Activated T-cell treated with anti-CD3 and anti-CD28 coated beads, Interleukin-2, amount 50 U/mL, for 4 hours (primary cell): ENCODE results near the gene ADARB1. TPM values are rescaled to one million over a fixed set of nuclear protein-coding genes. Genes with fewer than 3 reads are reported as not detected.

Experiments
- ATAC-seq, 2 donors: fragments of 200-7000 bp; cut with Tn5 transposase; one replicate each; pipeline ENCODE4 v1.10.0; 2021
- DNase-seq: peaks from one replicate; pipeline ENCODE4 v3.0.0-alpha.2; 2020
- H3K27me3 Mint-ChIP-seq: one replicate; pipeline ENCODE4 v1.8.0; 2021; ENCODE audit warnings: low read depth, mixed read lengths
- H3K36me3 Mint-ChIP-seq: one replicate; pipeline ENCODE4 v1.8.0; 2022; ENCODE audit warnings: mixed read lengths; ENCODE audit not compliant: insufficient read depth
- H3K4me1 Mint-ChIP-seq: one replicate; pipeline ENCODE4 v1.8.0; 2021; ENCODE audit warnings: low read depth, mixed read lengths
- H3K4me3 Mint-ChIP-seq: one replicate; pipeline ENCODE4 v1.8.0; 2021; ENCODE audit warnings: mild to moderate bottlenecking, moderate library complexity, mixed read lengths
- H3K9me3 Mint-ChIP-seq: one replicate; pipeline ENCODE4 v1.8.0; 2021; ENCODE audit warnings: mixed read lengths
- total RNA-seq, 3 donors: library from RNA; stranded (reverse); gene quantifications; one replicate each; pipeline ENCODE4 v1.2.1, GENCODE V29; 2021

Gene ADARB1
- total RNA-seq, 3 donors from 2014 or later = 28.1 to 32.9 (median 30.9) TPM

GRCh38 chr21:45047257-45047656 is 27.1 kb upstream of the ADARB1 start:
- peaks cover 30% of the 10 kb centered on the region for H3K27me3 Mint-ChIP-seq
- H3K4me3 Mint-ChIP-seq = no peak overlapping the region
- no peak for ATAC-seq
- no peaks in the 10 kb centered on the region for H3K4me1 Mint-ChIP-seq
- DNase-seq = no peak
- no peaks in the 10 kb centered on the region for H3K36me3 Mint-ChIP-seq
- peaks cover 12% of the 10 kb centered on the region for H3K9me3 Mint-ChIP-seq

DNA sequence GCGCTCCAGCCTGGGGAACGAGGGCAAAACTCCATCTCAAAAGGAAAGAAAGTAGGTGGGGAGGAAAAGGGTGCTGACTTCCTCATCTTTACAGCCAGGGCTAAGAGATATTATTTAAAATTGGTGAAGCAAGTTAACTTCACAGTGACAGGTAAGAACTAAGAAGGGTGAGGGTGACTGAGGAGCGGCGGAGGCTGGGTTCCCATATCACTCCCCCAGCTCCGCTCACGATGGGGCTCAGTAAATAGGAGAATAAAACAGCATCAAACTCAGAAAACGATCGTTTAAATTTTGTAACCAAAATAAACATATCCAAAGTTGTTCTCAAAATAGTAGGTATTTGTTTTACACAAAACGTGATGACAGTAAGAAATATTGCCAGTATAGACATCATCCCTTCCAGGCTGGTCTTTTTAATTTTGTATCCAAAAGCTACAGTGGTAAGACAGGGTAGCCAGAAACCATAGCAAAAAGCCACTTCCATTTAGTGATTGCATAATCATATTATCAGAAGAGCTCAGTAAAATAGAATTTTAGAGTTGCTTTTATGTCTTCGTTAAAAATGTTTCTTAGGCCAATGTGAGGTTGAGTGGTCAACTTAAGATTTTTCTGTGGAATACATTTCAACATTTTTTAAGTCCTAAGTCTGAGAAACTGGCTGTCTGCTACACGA is 26.2 kb upstream of the ADARB1 start:
- Mint-ChIP-seq H3K36me3 (no peaks in the 10 kb centered on the region), H3K4me3 (no peak overlapping the region), H3K4me1 (no peaks in the 10 kb centered on the region), H3K9me3 (peaks cover 12% of the 10 kb centered on the region), H3K27me3 (peaks cover 33% of the 10 kb centered on the region)
- ATAC-seq = no peak
- DNase-seq = no peak

DNA sequence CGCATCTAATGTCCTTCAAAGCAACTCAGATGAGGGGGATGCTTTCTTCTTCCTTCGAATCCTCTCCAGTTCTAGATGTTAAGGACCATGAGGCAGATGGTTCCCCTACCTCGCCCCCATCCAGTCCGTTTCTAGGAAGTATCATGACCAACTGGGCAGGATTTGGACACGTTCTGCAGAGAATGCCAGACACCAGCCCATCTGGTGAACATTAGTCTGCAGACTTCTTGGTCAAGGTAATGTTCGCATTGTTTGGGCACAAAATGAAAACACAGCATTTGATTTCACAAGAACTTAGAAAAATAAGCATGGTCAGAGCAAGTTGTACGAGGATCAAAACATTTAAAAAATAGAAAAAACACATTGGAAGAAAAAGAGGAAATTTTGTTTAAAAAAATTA is 25.4 kb upstream of the ADARB1 start:
- peaks cover 12% of the 10 kb centered on the region for H3K9me3 Mint-ChIP-seq
- peaks cover 39% of the 10 kb centered on the region for H3K27me3 Mint-ChIP-seq
- H3K4me1 Mint-ChIP-seq = no peaks in the 10 kb centered on the region
- no peak for ATAC-seq
- H3K4me3 Mint-ChIP-seq = no peak overlapping the region
- DNase-seq = no peak
- no peaks in the 10 kb centered on the region for H3K36me3 Mint-ChIP-seq

DNA sequence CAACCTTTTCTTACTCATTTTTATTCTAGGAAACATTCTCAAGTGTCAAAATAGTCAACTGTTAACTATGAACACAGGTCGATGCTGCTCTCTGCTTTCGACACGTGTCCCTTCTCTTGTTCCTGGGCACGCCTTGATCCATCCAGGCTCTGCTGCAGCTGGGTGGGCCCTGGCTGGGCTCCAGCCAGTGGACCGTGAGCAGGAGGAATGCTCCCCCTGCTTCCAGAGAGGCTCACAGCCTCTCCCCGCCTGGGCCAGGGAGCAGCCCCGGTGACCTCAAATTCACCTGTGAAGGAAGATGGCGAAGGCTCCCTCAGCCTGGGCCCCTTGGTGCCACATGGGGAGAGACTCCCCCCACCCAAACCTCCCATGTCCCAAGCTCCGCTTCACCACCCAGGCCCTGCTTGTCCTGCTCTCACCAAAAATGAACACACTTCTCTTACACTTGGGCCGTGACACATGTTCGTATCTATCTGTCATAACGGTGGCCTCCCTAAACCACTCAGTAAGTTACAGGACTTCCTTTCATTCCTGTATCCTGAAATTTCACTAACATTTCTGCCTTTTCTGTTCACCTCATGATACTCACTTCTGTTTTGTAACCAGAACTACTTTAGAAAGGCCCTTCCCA is 24.6 kb upstream of the ADARB1 start:
- Mint-ChIP-seq H3K36me3 (no peaks in the 10 kb centered on the region), H3K4me1 (no peaks in the 10 kb centered on the region), H3K27me3 (peaks cover 38% of the 10 kb centered on the region), H3K4me3 (no peak overlapping the region), H3K9me3 (peaks cover 12% of the 10 kb centered on the region)
- ATAC-seq (no peak), DNase-seq (no peak)

DNA sequence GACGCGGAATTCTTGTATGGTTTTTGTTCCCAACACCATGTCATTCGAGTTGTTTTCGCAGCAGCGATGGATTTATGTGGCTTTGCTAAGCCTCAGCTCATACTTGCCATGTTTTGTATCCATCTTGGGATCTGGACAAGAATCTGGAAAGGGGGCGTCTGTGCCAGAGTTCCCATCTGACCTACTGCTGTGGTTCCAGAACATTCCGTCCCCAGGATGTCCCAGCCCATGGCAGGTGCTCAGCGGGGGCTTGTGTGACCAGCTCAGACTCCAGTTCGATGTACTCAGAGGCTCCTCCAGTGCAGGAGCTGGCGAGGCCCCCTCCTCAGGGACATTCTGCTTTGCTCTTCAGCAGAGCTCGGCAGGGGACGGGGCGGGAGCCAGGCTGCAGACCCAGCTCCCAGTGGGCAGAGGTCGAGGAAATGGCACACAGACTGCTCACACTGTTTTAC is 24.0 kb upstream of the ADARB1 start:
- Mint-ChIP-seq H3K9me3 (peaks cover 12% of the 10 kb centered on the region), H3K4me3 (no peak overlapping the region), H3K4me1 (no peaks in the 10 kb centered on the region), H3K27me3 (peaks cover 36% of the 10 kb centered on the region), H3K36me3 (no peaks in the 10 kb centered on the region)
- DNase-seq (no peak), ATAC-seq (no peak)

GRCh38 chr21:45050797-45051489 is 23.4 kb upstream of the ADARB1 start:
- Mint-ChIP-seq H3K4me3 (no peak overlapping the region), H3K36me3 (no peaks in the 10 kb centered on the region), H3K4me1 (no peaks in the 10 kb centered on the region), H3K9me3 (peaks cover 12% of the 10 kb centered on the region), H3K27me3 (peaks cover 32% of the 10 kb centered on the region)
- DNase-seq = no peak
- ATAC-seq = no peak

DNA sequence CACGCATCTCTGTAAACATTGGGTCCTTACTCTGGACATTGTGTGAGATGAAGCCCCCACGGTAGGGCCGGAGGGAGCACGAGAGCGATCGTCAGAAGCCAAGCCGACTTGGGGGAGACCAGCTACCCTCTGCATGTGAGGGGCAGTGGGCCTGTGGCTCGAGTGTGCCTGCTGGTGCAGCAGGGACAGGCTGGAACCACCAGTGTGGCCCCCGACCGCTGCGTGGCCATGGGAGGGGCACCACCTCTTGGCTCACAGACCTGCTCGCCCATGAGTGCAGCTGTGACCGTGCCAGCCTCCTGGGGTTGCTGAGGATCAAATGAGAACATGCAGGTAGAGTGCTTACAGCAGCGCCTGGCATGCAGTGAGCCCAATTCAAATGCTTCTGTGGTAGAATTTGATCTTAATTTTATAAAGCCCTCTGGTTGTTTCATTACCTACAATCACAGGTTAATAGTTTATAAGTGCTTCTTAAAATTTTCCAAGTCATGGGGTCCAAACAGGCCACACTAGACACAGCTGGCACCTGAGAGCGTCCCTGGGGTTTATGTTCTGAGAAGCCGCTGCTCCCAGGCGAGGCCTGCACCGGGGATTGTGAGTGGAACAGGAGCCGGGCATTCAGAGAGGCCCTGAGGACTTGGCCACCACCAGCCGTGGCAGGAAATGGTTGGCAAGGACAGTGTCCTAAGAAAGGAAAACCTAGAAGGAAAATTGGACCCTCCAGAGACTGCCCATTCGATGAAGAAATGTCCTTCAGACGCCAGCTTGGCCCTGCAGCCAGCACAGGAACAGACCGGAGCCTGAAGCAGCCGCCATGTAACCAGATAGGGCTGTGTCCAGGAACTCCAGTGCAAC is 22.6 kb upstream of the ADARB1 start:
- Mint-ChIP-seq H3K27me3 (peaks cover 35% of the 10 kb centered on the region), H3K4me3 (no peak overlapping the region), H3K4me1 (no peaks in the 10 kb centered on the region), H3K36me3 (no peaks in the 10 kb centered on the region), H3K9me3 (peaks cover 8% of the 10 kb centered on the region)
- ATAC-seq (no peak), DNase-seq (no peak)

DNA sequence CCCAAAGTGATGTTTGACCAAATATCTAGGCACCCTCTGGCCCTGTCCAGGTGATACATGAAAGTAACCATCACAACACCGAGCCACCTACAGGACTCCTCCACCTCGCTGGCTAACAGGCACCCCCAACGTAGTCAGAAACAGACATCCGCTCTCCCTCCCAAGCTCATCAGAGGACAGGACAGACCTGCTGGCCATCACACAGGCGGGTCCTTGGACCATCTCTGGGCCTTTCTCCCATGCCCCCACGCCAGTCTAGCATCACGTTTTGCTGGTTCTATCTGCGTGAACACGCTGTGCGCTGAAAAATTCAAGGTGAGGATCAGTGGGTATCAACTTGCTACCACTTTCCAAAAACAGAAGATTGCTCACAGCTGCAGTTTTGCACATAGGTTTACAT is 21.4 kb upstream of the ADARB1 start:
- Mint-ChIP-seq H3K4me3 (no peak overlapping the region), H3K9me3 (no peaks in the 10 kb centered on the region), H3K4me1 (no peaks in the 10 kb centered on the region), H3K27me3 (peaks cover 41% of the 10 kb centered on the region), H3K36me3 (no peaks in the 10 kb centered on the region)
- DNase-seq (no peak), ATAC-seq (no peak)

- DNase-seq = no peak
- no peak for ATAC-seq
- Mint-ChIP-seq H3K4me1 (no peaks in the 10 kb centered on the region), H3K4me3 (no peak overlapping the region), H3K27me3 (peaks cover 41% of the 10 kb centered on the region), H3K9me3 (no peaks in the 10 kb centered on the region), H3K36me3 (no peaks in the 10 kb centered on the region)
These were observed 20.7 kb upstream of the ADARB1 start for GRCh38 chr21:45053561-45054226.

GRCh38 chr21:45054227-45054926 is 20.0 kb upstream of the ADARB1 start:
- DNase-seq (no peak), ATAC-seq (no peak)
- Mint-ChIP-seq H3K9me3 (no peaks in the 10 kb centered on the region), H3K4me3 (no peak overlapping the region), H3K36me3 (no peaks in the 10 kb centered on the region), H3K4me1 (no peaks in the 10 kb centered on the region), H3K27me3 (peaks cover 41% of the 10 kb centered on the region)

GRCh38 chr21:45054927-45055612 is 19.3 kb upstream of the ADARB1 start:
- ATAC-seq = no peak
- H3K36me3 Mint-ChIP-seq = no peaks in the 10 kb centered on the region
- peaks cover 39% of the 10 kb centered on the region for H3K27me3 Mint-ChIP-seq
- H3K4me3 Mint-ChIP-seq = no peak overlapping the region
- no peaks in the 10 kb centered on the region for H3K4me1 Mint-ChIP-seq
- no peak for DNase-seq
- H3K9me3 Mint-ChIP-seq = no peaks in the 10 kb centered on the region

DNA sequence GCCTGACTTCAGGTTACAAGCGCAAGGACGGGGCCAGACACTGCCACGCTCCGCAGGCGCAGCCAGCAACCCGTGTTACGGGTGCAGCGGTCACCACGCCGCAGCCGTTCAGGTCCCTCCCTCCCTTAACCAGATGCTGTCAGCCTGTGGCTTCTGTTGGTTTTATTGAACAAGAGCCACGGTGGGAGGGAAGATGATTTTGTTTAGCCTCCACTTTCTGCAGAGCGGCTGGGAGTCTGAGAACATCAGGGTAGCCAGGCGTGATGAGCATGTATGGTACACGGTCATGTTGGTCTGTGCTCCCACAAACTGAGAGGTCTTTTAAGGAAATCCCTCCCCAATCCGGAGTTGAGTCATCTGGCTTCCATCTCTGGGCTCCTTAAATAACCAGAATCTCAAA is 18.5 kb upstream of the ADARB1 start:
- Mint-ChIP-seq H3K36me3 (no peaks in the 10 kb centered on the region), H3K9me3 (no peaks in the 10 kb centered on the region), H3K4me1 (no peaks in the 10 kb centered on the region), H3K4me3 (no peak overlapping the region), H3K27me3 (peaks cover 37% of the 10 kb centered on the region)
- ATAC-seq (no peak), DNase-seq (no peak)

- Mint-ChIP-seq H3K27me3 (peaks cover 34% of the 10 kb centered on the region), H3K4me3 (no peak overlapping the region), H3K36me3 (no peaks in the 10 kb centered on the region), H3K9me3 (no peaks in the 10 kb centered on the region), H3K4me1 (no peaks in the 10 kb centered on the region)
- DNase-seq = no peak
- ATAC-seq = no peak
These were observed 18.0 kb upstream of the ADARB1 start for GRCh38 chr21:45056296-45056904.
